HepG2 (cell line): ENCODE data around the gene RIPOR3. TPM values are rescaled to one million over a fixed set of nuclear protein-coding genes. Genes with fewer than 3 reads are reported as not detected.

Source experiments
- AKAP8 ChIP-seq: sonication (generic); formaldehyde crosslinking; IDR thresholded peaks from 2 replicates; pipeline ENCODE4 v1.5.1; 2020; ENCODE audit warnings: mild to moderate bottlenecking, missing genetic modification reagents
- EZH2 ChIP-seq: conservative IDR thresholded peaks from 2 replicates; pipeline ENCODE4 v1.6.1; 2012; ENCODE audit warnings: mild to moderate bottlenecking, low read depth, low read length, moderate library complexity
- HMGXB3 ChIP-seq: sonication (generic); formaldehyde crosslinking; IDR thresholded peaks from 2 replicates; pipeline ENCODE4 v1.4.0; 2020; ENCODE audit warnings: missing genetic modification reagents, borderline replicate concordance
- IKZF1 ChIP-seq: fragments of 450-650 bp; IDR thresholded peaks from 2 replicates; pipeline ENCODE4 v1.7.1; 2016
- IRF9 ChIP-seq: sonication (generic); formaldehyde crosslinking; IDR thresholded peaks from 2 replicates; pipeline ENCODE4 v1.8.0; 2022; ENCODE audit warnings: missing genetic modification reagents, mild to moderate bottlenecking, borderline replicate concordance
- MTF2 ChIP-seq: sonication (generic); formaldehyde crosslinking; IDR thresholded peaks from 2 replicates; pipeline ENCODE4 v1.5.0; 2020; ENCODE audit warnings: missing genetic modification reagents, borderline replicate concordance
- TCF7 ChIP-seq: sonication (generic); IDR thresholded peaks from 2 replicates; pipeline ENCODE4 v1.6.1; 2016; ENCODE audit warnings: antibody characterized with exemption, low read depth
- ZNF292 ChIP-seq: sonication (generic); formaldehyde crosslinking; IDR thresholded peaks from 2 replicates; pipeline ENCODE4 v1.8.1; 2022; ENCODE audit warnings: mild to moderate bottlenecking, low read depth, missing genetic modification reagents, borderline replicate concordance
- ZNF577 ChIP-seq: sonication (generic); formaldehyde crosslinking; IDR thresholded peaks from 2 replicates; pipeline ENCODE4 v1.4.0; 2020; ENCODE audit warnings: mild to moderate bottlenecking, low read depth, missing genetic modification reagents, borderline replicate concordance
- ZNF746 ChIP-seq: sonication (generic); formaldehyde crosslinking; IDR thresholded peaks from 2 replicates; pipeline ENCODE4 v1.8.0; 2022; ENCODE audit warnings: mild to moderate bottlenecking, missing genetic modification reagents
- ZNF781 ChIP-seq: sonication (generic); formaldehyde crosslinking; IDR thresholded peaks from 2 replicates; pipeline ENCODE4 v1.5.1; 2020; ENCODE audit warnings: borderline replicate concordance, mild to moderate bottlenecking, missing genetic modification reagents; ENCODE audit errors: not compliant biosample characterization
- ZNF891 ChIP-seq: sonication (generic); formaldehyde crosslinking; IDR thresholded peaks from 2 replicates; pipeline ENCODE4 v1.5.0; 2020; ENCODE audit warnings: mild to moderate bottlenecking, missing genetic modification reagents
- polyA plus RNA-seq, 8 experiments: library from polyadenylated mRNA; depleted of rRNA in 3 of 8; stranded (reverse) in 7 of 8; unstranded in 1 of 8; fragments of >200 nt; fragmentation: Illumina TruSeq in 4 of 8; extraction: Trizol in 4 of 8; gene quantifications; 2 replicates each; pipeline versions ENCODE4 v1.2.1 to v1.2.3, GENCODE V29; 2011 to 2016; ENCODE audit warnings: low read depth in 4 of 8, missing spikeins in 1 of 8, mixed read lengths in 1 of 8; ENCODE audit not compliant: insufficient read depth in 1 of 8
- total RNA-seq, 5 experiments: library from RNA; depleted of rRNA; stranded (reverse); fragments of >200 nt; fragmentation: Illumina TruSeq; extraction: Trizol; gene quantifications; 2 replicates each; pipeline ENCODE4 v1.2.3, GENCODE V29; 2016; ENCODE audit warnings: low read depth in 1 of 5
- TF ChIP-seq, protein P1 (sequence below): sonication (generic); formaldehyde crosslinking; IDR thresholded peaks from 2 replicates; pipeline ENCODE4 v1.9.0; 2022; ENCODE audit warnings: low read depth, missing genetic modification reagents

The RIPOR3 gene
- total and polyA plus RNA-seq, 2 of the 13 experiments (the other 11 are each of a cell fraction or from before 2014, with no cell fraction given): 0.18 TPM; not detected in 1

- TF ChIP-seq IRF9 (CRISPR knock-in tag) (peak; percentile 59; the same call in 1 of the 2 replicates), ZNF891 (peak; percentile 92), TCF7 (peak; percentile 52; the same call in 1 of the 2 replicates), ZNF746 (CRISPR knock-in tag) (peak; percentile 92; the same call in 1 of the 2 replicates), MTF2 (CRISPR knock-in tag) (peak; percentile 95), IKZF1 (no peak), ZNF577 (no peak), AKAP8 (peak; percentile 60), ZNF781 (peak; percentile 92), ZNF292 (CRISPR knock-in tag) (peak; percentile 97), HMGXB3 (CRISPR knock-in tag) (peak; percentile 83; the same call in 1 of the 2 replicates), EZH2 (no peak)
- TF ChIP-seq, protein P1, sequence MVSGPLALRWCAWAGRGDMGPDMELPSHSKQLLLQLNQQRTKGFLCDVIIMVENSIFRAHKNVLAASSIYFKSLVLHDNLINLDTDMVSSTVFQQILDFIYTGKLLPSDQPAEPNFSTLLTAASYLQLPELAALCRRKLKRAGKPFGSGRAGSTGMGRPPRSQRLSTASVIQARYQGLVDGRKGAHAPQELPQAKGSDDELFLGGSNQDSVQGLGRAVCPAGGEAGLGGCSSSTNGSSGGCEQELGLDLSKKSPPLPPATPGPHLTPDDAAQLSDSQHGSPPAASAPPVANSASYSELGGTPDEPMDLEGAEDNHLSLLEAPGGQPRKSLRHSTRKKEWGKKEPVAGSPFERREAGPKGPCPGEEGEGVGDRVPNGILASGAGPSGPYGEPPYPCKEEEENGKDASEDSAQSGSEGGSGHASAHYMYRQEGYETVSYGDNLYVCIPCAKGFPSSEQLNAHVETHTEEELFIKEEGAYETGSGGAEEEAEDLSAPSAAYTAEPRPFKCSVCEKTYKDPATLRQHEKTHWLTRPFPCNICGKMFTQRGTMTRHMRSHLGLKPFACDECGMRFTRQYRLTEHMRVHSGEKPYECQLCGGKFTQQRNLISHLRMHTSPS (CRISPR knock-in tag): peak; percentile 94
Measured at GRCh38 chr20:50645253-50646068, 45.9 kb downstream of the RIPOR3 start (continued).
